Mononuclear cell (primary cell): Measurements from ENCODE around the gene GNAS-AS1. TPM values are rescaled to one million over a fixed set of nuclear protein-coding genes. Genes with fewer than 3 reads are reported as not detected.
"Not testable (repeated sequence)": the region's sequence is repeated elsewhere in the genome, so short reads cannot be mapped to it uniquely, and the experiment has no call there.

Experiments used
- H3K27me3 ChIP-seq: 2 replicates; pipeline ENCODE4 v1.6.0; 2011; ENCODE audit warnings: low read length, control low read depth; ENCODE audit not compliant: insufficient read depth
- H3K4me1 ChIP-seq: 2 replicates; pipeline ENCODE4 v1.5.1; 2011; ENCODE audit warnings: mild to moderate bottlenecking, low read length, control low read depth; ENCODE audit not compliant: insufficient read depth
- H3K4me3 ChIP-seq: 2 replicates; pipeline ENCODE4 v1.5.1; 2011; ENCODE audit warnings: mild to moderate bottlenecking, low read length, moderate library complexity
- H3K9me3 ChIP-seq: 2 replicates; pipeline ENCODE4 v1.5.1; 2011; ENCODE audit warnings: low read depth, mild to moderate bottlenecking, control low read depth, low read length
- total RNA-seq: library from RNA; depleted of rRNA; stranded (reverse); fragments of >200 nt; gene quantifications from one replicate; pipeline ENCODE4 v1.2.3, GENCODE V29; 2012

GNAS-AS1 gene
- total RNA-seq, 1 donor, result 0.10 TPM

DNA sequence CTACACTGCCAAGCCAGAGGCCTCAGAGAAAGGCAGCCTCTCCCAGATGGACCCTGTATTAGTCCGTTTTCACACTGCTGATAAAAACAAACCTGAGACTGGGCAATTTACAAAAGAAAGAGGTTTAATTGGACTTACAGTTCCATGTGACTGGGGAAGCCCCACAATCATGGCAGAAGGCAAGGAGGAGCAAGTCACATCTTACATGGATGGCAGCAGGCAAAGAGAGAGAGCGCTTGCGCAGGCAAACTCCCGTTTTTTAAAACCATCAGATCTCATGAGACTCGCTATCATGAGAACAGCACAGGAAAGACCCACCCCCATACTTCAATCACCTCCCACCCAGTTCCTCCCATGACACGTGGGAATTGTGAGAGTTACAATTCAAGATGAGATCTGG lies 30.2 kb downstream of the GNAS-AS1 start:
- H3K9me3 ChIP-seq, H3K4me3 ChIP-seq, H3K4me1 ChIP-seq, H3K27me3 ChIP-seq: not testable (repeated sequence)

DNA sequence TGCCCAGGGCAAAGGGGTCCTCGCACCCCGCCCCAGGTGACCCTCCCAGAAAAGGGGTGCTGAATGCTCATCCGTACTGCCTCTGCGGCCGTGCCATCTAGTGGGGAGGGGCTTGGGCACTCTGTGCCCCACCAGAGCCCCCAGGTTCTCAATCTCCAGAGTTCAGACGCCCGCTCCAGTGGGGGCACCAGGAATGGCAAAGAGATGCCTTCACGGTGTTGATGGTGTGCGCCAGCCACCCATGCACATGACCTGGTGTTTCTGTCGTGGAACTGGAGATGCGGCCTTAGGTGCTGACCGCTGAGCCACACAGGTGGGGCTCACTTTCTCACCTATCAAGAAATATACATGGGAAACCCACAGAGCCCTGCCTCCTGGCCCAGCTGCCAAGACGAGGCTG lies 30.8 kb downstream of the GNAS-AS1 start:
- Histone ChIP-seq H3K4me1 (no peaks in the 10 kb centered on the region), H3K4me3 (no peak overlapping the region), H3K9me3 (no peaks in the 10 kb centered on the region), H3K27me3 (no peaks in the 10 kb centered on the region)

DNA sequence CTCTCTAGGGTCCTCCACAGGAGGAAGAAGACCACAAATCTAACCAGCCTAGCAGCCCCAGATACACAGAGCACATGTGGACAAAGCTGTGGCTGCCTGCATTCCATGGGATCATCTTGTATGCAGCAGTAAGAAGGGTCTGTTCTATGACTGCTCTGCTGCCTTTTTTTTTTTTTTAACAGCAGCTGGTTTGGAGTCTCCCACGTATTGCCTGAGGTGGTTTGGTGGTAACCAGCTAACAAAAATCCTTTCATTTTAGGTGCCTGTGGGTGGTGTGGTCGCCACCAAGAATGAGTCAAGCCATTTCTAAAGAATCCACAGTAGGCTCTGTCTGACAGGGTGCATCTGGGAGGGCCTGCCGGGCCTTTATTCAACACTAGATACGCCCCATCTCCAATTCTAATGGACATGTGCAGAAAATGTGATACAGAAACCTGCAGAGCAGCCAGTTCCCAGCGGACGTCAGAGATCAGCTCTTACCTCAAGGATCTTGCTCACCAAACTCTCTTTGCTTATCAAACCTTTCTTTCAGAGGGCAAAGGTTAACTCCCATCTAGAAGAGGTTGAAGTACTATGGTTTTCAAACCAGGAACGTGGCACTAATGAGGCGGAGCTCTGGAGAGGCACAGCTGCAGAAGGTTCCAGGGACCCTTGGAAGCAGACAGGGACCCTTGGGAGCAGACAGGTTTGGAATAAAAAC lies 32.0 kb downstream of the GNAS-AS1 start:
- Histone ChIP-seq H3K4me1 (no peaks in the 10 kb centered on the region), H3K4me3 (no peak overlapping the region), H3K27me3 (no peaks in the 10 kb centered on the region), H3K9me3 (no peaks in the 10 kb centered on the region)

DNA sequence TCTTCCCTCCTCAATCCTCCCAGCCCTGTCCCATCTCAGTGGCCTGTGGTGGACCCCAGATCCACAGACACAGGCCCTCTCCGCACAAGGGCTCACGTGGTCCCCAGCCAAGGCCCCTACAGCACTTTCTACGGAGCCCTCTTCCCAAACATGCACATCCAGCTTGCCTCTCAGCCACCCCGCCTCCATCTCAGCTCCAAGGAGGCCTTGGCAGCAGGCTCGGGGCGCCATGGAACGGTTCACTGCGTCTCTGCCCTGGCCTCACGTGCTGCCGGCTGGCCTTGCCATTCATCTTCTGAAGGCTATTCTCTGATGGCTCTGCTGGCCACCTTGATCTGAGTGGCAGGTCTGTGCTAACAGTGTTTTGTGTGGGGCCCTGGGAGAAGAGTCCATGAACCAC lies 33.0 kb downstream of the GNAS-AS1 start:
- Histone ChIP-seq H3K4me3 (no peak overlapping the region), H3K27me3 (no peaks in the 10 kb centered on the region), H3K4me1 (no peaks in the 10 kb centered on the region), H3K9me3 (no peaks in the 10 kb centered on the region)

DNA sequence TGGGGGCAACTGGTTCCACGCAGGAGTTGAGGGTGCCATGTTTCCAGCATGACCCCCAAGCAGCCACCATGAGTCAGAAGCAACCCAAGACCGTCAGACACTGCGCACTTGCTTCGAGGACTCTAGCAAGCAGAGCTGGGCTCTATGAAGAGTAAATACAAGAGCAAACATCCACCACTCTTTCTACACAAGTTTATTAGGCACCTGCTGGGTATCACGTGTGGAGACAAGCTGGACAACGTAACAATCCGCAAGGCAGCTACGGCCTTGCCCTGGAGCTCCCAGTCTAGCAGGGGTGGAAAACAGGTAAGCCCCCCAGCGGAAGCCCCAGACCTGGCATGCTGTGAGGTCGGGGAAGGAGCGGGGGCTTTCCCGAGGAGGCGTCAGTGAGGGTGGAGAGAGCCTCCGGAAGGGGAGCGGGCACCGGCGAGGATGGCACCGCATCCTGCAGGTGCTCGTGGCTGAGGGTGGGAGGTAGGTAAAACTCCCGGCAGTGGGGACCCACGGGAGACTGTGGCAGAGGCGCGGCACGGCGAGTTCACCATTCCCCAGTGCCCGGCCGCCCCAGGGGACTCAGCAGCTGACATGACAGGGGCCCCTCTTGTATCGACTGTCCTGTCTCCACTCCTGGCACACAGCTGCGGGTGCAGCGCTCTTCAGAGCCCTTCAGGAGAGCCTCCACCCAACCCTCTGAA lies 33.6 kb downstream of the GNAS-AS1 start:
- Histone ChIP-seq H3K27me3 (no peaks in the 10 kb centered on the region), H3K4me1 (no peaks in the 10 kb centered on the region), H3K9me3 (no peaks in the 10 kb centered on the region), H3K4me3 (no peak overlapping the region)

DNA sequence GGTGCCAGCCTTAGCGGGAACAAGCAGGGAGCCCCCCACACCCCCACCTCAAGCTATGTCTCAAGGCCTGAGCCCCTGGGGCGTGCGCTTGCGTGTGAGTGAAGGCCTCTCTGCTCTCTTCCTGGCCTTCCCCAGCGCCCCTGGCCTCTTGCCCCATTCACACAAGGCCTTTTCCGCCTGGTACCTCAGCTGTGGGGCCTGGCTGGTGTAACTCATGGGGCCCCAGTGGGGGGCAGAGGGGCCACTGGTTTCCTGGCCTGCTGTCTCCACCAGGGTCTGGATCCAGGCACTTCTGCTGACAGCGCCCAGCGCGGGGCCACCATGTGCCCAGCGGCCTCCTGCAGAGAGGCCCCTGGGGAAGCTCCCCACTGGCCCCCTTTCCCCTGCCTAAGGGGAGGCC lies 34.7 kb downstream of the GNAS-AS1 start:
- no peaks in the 10 kb centered on the region for H3K27me3 ChIP-seq
- no peak overlapping the region for H3K4me3 ChIP-seq
- no peaks in the 10 kb centered on the region for H3K4me1 ChIP-seq
- H3K9me3 ChIP-seq, result no peaks in the 10 kb centered on the region

DNA sequence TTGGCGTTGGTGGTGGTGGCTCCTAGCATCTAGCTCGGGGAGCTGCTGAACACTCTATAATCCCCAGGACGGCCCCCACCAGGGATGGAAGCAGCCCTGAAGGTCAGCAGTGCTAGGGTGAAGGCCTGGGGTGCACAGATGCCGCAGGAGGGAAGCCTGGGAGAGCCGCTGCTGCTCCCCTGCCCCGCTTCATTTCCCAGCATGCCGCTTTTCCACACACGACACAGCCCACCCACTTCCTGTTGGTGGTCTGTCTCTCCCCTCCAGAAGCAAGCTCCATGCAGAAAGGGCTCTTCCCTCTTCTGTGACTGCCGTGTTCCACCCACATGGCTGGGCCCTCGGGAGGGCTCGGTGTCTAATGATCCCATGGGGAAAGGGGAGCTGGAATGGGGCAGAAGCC lies 35.3 kb downstream of the GNAS-AS1 start:
- no peak overlapping the region for H3K4me3 ChIP-seq
- H3K9me3 ChIP-seq, result no peaks in the 10 kb centered on the region
- no peaks in the 10 kb centered on the region for H3K4me1 ChIP-seq
- no peaks in the 10 kb centered on the region for H3K27me3 ChIP-seq

DNA sequence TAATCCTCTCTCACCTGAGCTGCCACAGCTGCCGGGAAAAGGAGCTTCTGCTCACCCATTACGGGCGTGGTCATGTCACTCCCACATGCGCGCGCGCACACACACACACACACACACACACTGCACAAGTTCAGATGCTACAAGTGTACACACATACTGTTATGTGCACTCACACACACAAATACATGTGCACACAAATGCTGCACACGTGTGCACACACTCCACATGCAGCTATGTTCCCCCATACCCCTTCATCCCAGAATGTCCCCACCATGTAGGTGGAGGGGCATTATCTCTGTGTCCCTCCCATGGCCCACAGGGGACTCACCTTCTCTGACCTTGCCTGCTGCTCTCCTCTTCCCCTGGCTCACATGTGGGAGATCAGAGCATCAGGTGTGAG lies 37.3 kb downstream of the GNAS-AS1 start:
- no peaks in the 10 kb centered on the region for H3K27me3 ChIP-seq
- H3K4me3 ChIP-seq, result no peak overlapping the region
- no peaks in the 10 kb centered on the region for H3K9me3 ChIP-seq
- H3K4me1 ChIP-seq, result no peaks in the 10 kb centered on the region

DNA sequence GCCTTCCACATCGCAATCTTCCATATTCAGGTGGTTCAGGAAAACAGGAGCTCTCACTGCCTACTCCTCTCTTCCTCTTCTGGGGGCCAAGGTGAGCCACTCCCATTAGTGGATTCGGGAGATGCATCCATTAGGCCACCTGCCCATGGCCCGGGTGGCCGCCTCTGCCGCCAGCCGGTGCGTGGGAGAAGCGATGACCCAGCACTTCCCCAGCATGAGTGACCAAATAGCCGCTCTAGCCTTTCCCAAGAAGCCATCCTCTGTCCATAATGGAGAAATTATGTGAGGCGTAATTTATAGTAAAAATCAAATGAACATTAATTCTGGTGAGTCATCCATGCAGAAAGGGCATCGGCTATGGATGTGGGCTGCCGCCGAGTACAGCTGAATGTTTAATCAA lies 39.4 kb downstream of the GNAS-AS1 start:
- Histone ChIP-seq H3K4me1 (no peaks in the 10 kb centered on the region), H3K4me3 (no peak overlapping the region), H3K9me3 (no peaks in the 10 kb centered on the region), H3K27me3 (no peaks in the 10 kb centered on the region)

DNA sequence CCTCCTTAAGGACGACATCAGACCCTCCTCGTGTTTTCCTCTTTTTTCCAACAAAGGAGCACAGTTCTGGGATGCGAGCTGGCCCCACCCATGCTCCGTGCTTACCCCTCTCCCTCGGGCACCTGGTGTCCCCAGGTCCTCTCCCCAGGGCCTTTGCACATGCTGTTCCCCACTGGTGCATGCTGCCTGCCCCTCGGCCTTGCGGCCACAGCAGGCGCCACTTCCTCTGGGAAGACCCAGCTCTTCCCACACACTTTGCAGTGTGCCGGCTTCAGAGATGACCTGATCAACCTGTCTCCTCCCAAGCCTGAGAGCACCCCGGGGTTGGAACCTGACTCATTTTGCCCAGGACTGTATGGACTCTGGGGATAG lies 39.8 kb downstream of the GNAS-AS1 start:
- H3K4me3 ChIP-seq, result no peak overlapping the region
- no peaks in the 10 kb centered on the region for H3K27me3 ChIP-seq
- H3K9me3 ChIP-seq, result no peaks in the 10 kb centered on the region
- H3K4me1 ChIP-seq, result no peaks in the 10 kb centered on the region

DNA sequence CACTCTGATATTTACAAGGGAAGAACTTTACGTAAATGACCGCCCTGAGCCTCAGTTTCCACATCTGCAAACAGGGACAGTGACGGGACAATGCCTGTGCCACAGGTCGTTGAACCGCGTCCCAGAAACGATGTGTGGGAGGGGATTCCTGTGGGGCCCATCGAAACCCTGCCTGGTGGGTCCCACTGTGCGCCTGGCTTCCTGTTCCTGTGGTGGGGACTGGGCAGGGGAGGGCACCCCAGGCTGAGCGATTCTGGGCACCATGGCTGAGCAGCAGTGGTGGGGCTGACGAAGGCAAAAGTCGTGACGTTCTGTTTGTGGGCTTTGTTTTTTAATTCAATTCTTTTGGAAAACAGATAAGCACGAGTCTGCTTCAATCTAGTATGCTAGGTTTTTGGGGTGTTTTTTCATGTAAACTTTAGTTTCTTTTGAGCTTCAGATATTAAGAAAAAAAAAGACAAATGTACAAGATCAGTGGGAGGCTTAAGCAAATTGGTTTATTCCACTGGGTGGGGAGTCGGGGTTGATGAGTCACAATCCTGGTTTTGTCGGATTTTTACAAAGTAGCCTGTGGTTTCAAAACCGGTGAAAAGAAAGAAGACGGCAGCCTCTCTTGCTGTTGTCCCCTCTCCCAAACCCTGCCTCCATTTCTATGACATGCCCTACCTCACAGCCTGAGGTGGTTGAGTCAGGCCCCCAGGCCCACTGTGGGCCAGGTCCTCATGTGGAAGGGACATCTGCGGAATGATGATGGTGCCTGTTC lies 40.4 kb downstream of the GNAS-AS1 start:
- Histone ChIP-seq H3K4me3 (no peak overlapping the region), H3K27me3 (no peaks in the 10 kb centered on the region)

DNA sequence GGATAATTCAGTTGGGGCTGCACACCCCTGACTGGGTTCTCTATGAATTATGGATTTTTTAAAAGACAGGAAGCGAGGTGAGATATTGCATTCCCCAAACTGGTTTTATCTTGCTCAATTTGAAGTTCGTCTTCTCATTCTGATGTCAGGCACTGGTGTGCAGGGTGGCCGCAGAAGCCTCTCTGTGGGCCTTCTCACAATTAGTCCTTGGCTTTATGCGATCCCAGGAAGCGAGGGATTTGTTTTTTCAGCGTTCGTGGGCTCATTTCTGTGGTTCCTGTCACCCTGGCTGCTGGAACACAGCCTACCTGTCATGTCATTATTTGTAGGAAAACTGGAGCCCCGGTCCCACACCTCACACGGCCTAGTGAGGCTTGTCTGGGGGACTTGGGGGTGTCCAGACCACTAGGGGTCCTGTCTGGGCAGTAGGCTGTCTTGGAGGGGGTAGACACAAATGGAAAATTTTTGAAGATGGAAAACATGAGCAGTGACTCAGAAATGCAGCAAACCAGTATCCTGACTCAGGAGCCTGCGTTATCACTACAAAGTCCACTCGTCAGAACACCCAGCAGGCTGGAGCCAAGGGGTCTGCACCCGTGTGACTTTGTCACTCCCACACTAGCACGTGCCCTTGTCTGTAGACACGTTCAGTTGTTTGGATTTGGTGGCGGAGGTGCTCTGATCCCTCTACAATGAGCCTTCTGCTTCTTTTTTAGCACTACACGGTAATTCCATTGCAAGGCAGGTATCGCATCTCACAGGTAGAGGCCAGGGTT lies 42.2 kb downstream of the GNAS-AS1 start:
- Histone ChIP-seq H3K4me1 (no peaks in the 10 kb centered on the region), H3K27me3 (no peaks in the 10 kb centered on the region), H3K4me3 (no peak overlapping the region), H3K9me3 (no peaks in the 10 kb centered on the region)

More for the DNA sequence above, 40.4 kb downstream of the GNAS-AS1 start:
- Histone ChIP-seq H3K4me1 (no peaks in the 10 kb centered on the region), H3K9me3 (no peaks in the 10 kb centered on the region)

DNA sequence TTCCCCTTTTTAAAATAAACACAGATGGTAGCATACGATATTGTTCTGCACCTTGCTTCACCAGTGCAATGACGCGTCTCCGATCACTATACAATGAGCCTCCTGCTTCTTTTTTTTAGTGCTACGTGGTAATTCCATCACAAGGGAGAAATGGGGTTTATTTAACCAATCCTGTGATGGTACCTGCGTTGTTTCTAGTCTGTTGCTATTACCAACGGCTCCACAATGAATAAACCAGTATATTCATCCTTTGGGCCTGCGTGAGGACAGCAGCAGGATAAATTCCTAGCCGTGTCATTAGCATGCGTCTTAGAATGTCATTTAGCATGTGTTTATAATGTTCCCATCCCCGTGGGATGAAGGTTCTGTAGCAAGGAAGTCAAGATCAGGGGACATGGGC lies 42.9 kb downstream of the GNAS-AS1 start:
- Histone ChIP-seq H3K9me3 (no peaks in the 10 kb centered on the region), H3K4me1 (no peaks in the 10 kb centered on the region), H3K4me3 (no peak overlapping the region), H3K27me3 (no peaks in the 10 kb centered on the region)

DNA sequence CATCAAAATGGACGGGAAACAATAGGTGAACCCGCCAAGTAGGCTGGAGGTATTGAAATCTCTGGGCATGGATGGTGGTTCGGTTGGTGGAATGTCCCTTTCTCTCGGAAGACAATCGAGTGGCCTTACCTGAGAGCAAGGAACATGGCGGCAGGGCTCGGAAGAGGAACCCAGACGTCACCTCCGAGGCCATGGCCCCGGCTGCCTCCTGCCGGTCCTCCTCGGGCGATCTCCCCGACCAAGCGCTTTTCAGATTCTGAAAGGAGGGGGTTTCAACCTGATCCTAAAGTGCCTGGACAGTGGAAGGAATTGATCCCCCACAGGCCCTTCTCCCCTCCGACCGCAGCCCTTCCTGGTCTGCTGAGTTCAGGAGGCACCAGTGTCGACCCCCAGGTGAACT lies 47.2 kb downstream of the GNAS-AS1 start:
- H3K27me3 ChIP-seq, result no peaks in the 10 kb centered on the region
- H3K4me3 ChIP-seq, result no peak overlapping the region
- H3K4me1 ChIP-seq, result no peaks in the 10 kb centered on the region
- H3K9me3 ChIP-seq, result no peaks in the 10 kb centered on the region

DNA sequence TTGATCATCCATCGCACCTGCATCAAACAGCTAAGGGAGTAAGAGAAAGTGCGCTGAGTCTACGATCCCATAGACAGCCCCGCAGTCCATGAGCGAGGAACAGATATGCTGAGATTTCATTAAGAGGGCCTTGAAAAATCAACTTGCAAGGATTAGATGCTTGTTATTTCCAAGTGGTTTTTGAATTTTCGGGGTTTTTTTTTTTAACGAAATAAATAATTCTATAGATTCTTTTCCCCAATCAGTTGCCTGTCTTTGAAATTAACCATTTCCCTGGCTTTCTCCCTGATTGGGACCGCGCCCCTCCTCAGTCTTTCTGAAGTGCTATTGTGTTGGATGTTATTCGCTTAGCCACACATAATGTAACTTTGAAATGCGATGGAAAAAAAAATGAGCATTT lies 48.6 kb downstream of the GNAS-AS1 start:
- Histone ChIP-seq H3K4me3 (no peak overlapping the region), H3K4me1 (no peaks in the 10 kb centered on the region), H3K9me3 (no peaks in the 10 kb centered on the region), H3K27me3 (no peaks in the 10 kb centered on the region)
